Natural killer cell (primary cell): Measurements from ENCODE around the gene CLCN2. TPM values are rescaled to one million over a fixed set of nuclear protein-coding genes. Genes with fewer than 3 reads are reported as not detected.

Source experiments
- ATAC-seq, 3 donors: fragments of 150-1000 bp in 2 of 3; fragments of 200-7000 bp in 1 of 3; cut with Tn5 transposase; 1 replicate in 1 of 3; 2 replicates in 2 of 3; pipeline ENCODE4 v1.10.0; 2021; ENCODE audit warnings: mild to moderate bottlenecking in 2 of 3, moderate library complexity in 2 of 3
- DNase-seq, 2 donors: peaks; one replicate each; pipeline versions ENCODE4 v3.0.0 to v3.0.0-alpha.2; 2013 to 2021; ENCODE audit warnings: mixed read lengths in 1 of 2
- H3K27ac ChIP-seq: one replicate; pipeline ENCODE4 v1.5.1; 2013; ENCODE audit warnings: mild to moderate bottlenecking, low read length
- H3K27me3 ChIP-seq: one replicate; pipeline ENCODE4 v1.6.1; 2013; ENCODE audit warnings: low read length; ENCODE audit not compliant: control insufficient read depth, insufficient read depth
- H3K36me3 ChIP-seq: one replicate; pipeline ENCODE4 v1.6.1; 2013; ENCODE audit warnings: low read length; ENCODE audit not compliant: control insufficient read depth, insufficient read depth
- H3K4me1 ChIP-seq: one replicate; pipeline ENCODE4 v1.6.1; 2013; ENCODE audit warnings: low read length; ENCODE audit not compliant: control insufficient read depth, insufficient read depth
- H3K4me3 ChIP-seq: one replicate; pipeline ENCODE4 v1.5.1; 2013; ENCODE audit warnings: low read length
- H3K9me3 ChIP-seq: one replicate; pipeline ENCODE4 v1.6.1; 2013; ENCODE audit warnings: low read length; ENCODE audit not compliant: control insufficient read depth, insufficient read depth
- H3K27ac Mint-ChIP-seq, 2 donors: one replicate each; pipeline ENCODE4 v1.8.0; 2022; ENCODE audit warnings: mild to moderate bottlenecking in 2 of 2, mixed read lengths in 2 of 2, moderate library complexity in 1 of 2
- H3K27me3 Mint-ChIP-seq, 2 donors: one replicate each; pipeline ENCODE4 v1.8.0; 2022; ENCODE audit warnings: low read depth in 2 of 2, mixed read lengths in 2 of 2
- H3K36me3 Mint-ChIP-seq: one replicate; pipeline ENCODE4 v1.8.0; 2022; ENCODE audit warnings: mixed read lengths
- H3K4me1 Mint-ChIP-seq, 2 donors: one replicate each; pipeline ENCODE4 v1.8.0; 2022; ENCODE audit warnings: mixed read lengths in 2 of 2
- H3K4me3 Mint-ChIP-seq: one replicate; pipeline ENCODE4 v1.8.0; 2022; ENCODE audit warnings: mild to moderate bottlenecking, moderate library complexity, mixed read lengths
- H3K9me3 Mint-ChIP-seq, 2 donors: one replicate each; pipeline ENCODE4 v1.8.0; 2022; ENCODE audit warnings: mixed read lengths in 2 of 2
- WGBS: methylation state at CpG from one replicate; pipeline ENCODE4 v1.1.7; 2013; ENCODE audit warnings: missing lambda C conversion rate; ENCODE audit not compliant: insufficient coverage; 5-methylcytosine and 5-hydroxymethylcytosine counted together
- intact Hi-C: fragments of 100-400 bp; cut with micrococcal nuclease; formaldehyde crosslinking; loops from one replicate; pipeline ENCODE4 v1.14.2; 2022
- total RNA-seq, 4 donors: library from RNA; stranded (reverse); fragments of 120-200 nt in 1 of 4; gene quantifications; one replicate each; pipeline versions ENCODE4 v1.2.3 to v1.2.4, GENCODE V29; 2013 to 2022
- TF ChIP-seq, protein P1 (sequence below): fragments of 200-600 bp; IDR thresholded peaks from one replicate; pipeline ENCODE4 v1.8.0; 2022; ENCODE audit warnings: antibody characterized with exemption

Gene CLCN2
- total RNA-seq, 3 donors from 2014 or later (not counting 1 experiment from before 2014, with no cell fraction given), result 7.8 to 8.2 (median 8.1) TPM

DNA sequence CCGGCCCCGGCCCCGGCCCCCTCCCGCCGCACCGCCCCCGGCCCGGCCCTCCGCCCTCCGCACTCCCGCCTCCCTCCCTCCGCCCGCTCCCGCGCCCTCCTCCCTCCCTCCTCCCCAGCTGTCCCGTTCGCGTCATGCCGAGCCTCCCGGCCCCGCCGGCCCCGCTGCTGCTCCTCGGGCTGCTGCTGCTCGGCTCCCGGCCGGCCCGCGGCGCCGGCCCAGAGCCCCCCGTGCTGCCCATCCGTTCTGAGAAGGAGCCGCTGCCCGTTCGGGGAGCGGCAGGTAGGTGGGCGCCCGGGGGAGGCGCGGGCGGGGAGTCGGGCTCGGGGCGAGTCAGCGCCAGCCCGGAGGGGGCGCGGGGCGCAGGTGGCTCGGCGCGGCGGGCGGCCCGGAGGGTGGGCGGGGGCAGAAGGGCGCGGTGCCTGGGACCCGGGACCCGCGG is 18.8 kb upstream of the CLCN2 start:
- H3K27me3 ChIP-seq, result peaks cover 23% of the 10 kb centered on the region
- H3K27me3 Mint-ChIP-seq, result peaks cover 43 to 73% of the 10 kb centered on the region in 2 donors
- no peak overlapping the region for H3K27ac Mint-ChIP-seq
- no peaks in the 10 kb centered on the region for H3K9me3 Mint-ChIP-seq
- WGBS, result under 1% methylated on average over 55 of the region's 62 CpGs
- peaks cover 14% of the 10 kb centered on the region for H3K4me1 ChIP-seq
- H3K27ac ChIP-seq, result no peak overlapping the region
- H3K9me3 ChIP-seq, result no peaks in the 10 kb centered on the region
- intact Hi-C loops, result no loop called here
- DNase-seq, result peak in 1 of 2 donors; percentile 44
- peak in 2 of 3 donors; percentile 60 to 64 for ATAC-seq
- TF ChIP-seq, protein P1, sequence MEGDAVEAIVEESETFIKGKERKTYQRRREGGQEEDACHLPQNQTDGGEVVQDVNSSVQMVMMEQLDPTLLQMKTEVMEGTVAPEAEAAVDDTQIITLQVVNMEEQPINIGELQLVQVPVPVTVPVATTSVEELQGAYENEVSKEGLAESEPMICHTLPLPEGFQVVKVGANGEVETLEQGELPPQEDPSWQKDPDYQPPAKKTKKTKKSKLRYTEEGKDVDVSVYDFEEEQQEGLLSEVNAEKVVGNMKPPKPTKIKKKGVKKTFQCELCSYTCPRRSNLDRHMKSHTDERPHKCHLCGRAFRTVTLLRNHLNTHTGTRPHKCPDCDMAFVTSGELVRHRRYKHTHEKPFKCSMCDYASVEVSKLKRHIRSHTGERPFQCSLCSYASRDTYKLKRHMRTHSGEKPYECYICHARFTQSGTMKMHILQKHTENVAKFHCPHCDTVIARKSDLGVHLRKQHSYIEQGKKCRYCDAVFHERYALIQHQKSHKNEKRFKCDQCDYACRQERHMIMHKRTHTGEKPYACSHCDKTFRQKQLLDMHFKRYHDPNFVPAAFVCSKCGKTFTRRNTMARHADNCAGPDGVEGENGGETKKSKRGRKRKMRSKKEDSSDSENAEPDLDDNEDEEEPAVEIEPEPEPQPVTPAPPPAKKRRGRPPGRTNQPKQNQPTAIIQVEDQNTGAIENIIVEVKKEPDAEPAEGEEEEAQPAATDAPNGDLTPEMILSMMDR, result no peak
- no peak overlapping the region for H3K4me3 Mint-ChIP-seq
- peaks cover 0 to 20% of the 10 kb centered on the region in 2 donors for H3K4me1 Mint-ChIP-seq
- no peaks in the 10 kb centered on the region for H3K36me3 ChIP-seq
- no peak overlapping the region for H3K4me3 ChIP-seq
- no peaks in the 10 kb centered on the region for H3K36me3 Mint-ChIP-seq

DNA sequence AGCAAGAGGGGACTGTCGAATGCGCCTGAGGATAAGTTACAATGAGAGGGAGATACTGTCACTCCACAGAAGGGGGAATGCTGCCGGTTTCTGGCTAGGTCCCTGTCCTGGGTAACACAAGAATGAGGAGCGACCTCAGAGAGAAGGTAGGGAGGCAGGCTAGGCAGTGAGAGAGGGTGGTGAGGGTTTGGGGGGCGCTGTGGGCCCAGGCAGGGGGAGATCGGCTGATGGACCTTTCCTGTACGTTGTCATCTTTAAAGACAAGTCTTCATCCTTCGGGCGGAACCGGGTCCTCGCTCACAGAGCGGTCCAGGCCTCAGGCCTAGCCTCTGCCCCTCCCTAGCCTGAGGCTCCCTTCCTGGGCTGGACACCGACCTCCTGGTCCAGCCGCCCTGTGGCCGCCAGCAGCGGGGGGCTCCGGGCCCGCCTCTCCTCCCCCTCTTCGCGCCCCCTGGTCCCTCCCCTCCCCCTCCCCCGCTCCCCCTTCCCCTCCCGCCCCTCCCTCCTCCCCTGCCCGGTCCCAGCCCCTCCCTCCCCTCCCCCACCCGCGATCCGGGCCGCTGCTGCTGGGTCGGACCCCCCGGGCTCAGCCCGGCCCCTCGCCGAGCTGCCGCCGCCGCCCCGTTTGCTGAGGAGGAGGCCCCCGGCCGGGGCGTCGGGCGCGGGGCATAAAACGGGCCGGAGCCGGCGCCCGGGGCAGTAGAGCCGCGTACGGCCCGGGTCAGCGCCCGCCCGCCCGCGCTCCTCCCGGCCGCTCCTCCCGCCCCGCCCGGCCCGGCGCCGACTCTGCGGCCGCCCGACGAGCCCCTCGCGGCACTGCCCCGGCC is 18.2 kb upstream of the CLCN2 start, which contains the start of gene CHRD:
Gene CHRD (plus strand): TSS at position 697 of the 827 bp plus-strand sequence. CDS start 265 bp downstream, outside the sequence.
- Histone ChIP-seq H3K4me3 (no peak within 1 kb of the TSS), H3K36me3 (no peaks in the 10 kb centered on the region), H3K9me3 (no peaks in the 10 kb centered on the region), H3K27me3 (peaks cover 23% of the 10 kb centered on the region), H3K4me1 (peaks cover 14% of the 10 kb centered on the region), H3K27ac (no peak within 1 kb of the TSS)
- peaks cover 47 to 74% of the 10 kb centered on the region in 2 donors for H3K27me3 Mint-ChIP-seq
- intact Hi-C loops, result no loop called here
- DNase-seq (no peak), ATAC-seq (peak in 1 of 3 donors; percentile 17)
- peaks cover 0 to 20% of the 10 kb centered on the region in 2 donors for H3K4me1 Mint-ChIP-seq
- TF ChIP-seq, protein P1, result no peak
- H3K36me3 Mint-ChIP-seq, result no peaks in the 10 kb centered on the region
- H3K27ac Mint-ChIP-seq, result no peak within 1 kb of the TSS
- WGBS, result 20% methylated on average over 60 of the region's 71 CpGs
- peak within 1 kb of the TSS; percentile 83 for H3K4me3 Mint-ChIP-seq
- no peaks in the 10 kb centered on the region for H3K9me3 Mint-ChIP-seq

DNA sequence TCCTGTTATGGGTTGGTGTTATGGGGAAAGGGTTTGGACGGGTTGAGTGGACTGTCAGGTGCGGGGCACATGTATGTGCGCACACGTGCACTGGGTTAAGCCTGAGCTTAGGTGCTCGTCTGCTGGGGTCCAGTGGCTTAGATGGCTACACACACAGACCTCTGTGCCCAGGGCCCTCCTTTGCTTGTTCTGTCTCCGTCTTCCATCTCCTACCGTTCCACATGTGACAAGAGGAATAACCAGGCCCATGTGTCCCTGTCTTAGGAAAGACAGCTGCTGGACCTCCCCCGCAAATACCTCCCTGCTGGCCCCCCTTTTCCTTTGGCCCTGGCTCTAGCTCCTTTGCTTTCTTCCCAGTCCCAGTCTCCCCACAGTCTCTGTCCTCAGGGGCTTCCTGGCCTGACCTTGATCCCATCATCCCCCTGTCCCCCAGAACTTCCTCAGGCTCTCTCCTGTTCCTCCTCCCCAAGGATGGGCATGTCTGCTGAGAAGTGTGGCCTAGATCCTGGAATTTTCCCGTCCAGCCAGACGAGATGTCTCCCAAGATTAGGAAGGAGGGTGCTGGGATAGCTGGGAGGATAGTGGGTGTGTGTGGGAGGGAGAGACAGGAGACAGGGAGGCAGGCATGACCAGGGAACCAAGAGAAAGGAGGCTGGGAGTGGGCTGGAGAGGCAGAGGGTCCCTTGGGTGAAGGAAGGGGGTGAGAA is 17.4 kb upstream of the CLCN2 start:
- peaks cover 47 to 72% of the 10 kb centered on the region in 2 donors for H3K27me3 Mint-ChIP-seq
- TF ChIP-seq, protein P1, result no peak
- peaks cover 14% of the 10 kb centered on the region for H3K4me1 ChIP-seq
- H3K9me3 Mint-ChIP-seq, result no peaks in the 10 kb centered on the region
- peak overlapping the region; percentile 83 for H3K4me3 Mint-ChIP-seq
- intact Hi-C loops, result no loop called here
- H3K36me3 ChIP-seq, result no peaks in the 10 kb centered on the region
- H3K27ac ChIP-seq, result no peak overlapping the region
- peaks cover 0 to 20% of the 10 kb centered on the region in 2 donors for H3K4me1 Mint-ChIP-seq
- no peak overlapping the region for H3K4me3 ChIP-seq
- no peak for ATAC-seq
- H3K36me3 Mint-ChIP-seq, result no peaks in the 10 kb centered on the region
- DNase-seq, result no peak
- H3K27ac Mint-ChIP-seq, result no peak overlapping the region
- peaks cover 23% of the 10 kb centered on the region for H3K27me3 ChIP-seq
- 92% methylated on average over 10 of the region's 10 CpGs for WGBS
- H3K9me3 ChIP-seq, result no peaks in the 10 kb centered on the region
